HG03045 (cell line): Measurements from ENCODE around the gene ALDOC.

Experiments used
- ATAC-seq: cut with Tn5 transposase; IDR thresholded peaks from one replicate; pipeline ENCODE4 v1.9.1; 2021; ENCODE audit warnings: mild to moderate bottlenecking, moderate library complexity; ENCODE audit not compliant: unreplicated experiment

The ALDOC gene

GRCh38 chr17:28533091-28533807 is 43.4 kb downstream of the ALDOC start:
- no peak for ATAC-seq

- no peak for ATAC-seq
These were observed 44.4 kb downstream of the ALDOC start for GRCh38 chr17:28532050-28532960.

GRCh38 chr17:28530926-28531325 is 45.8 kb downstream of the ALDOC start:
- no peak for ATAC-seq

- ATAC-seq = no peak
These were observed 46.4 kb downstream of the ALDOC start for GRCh38 chr17:28530250-28530649.

GRCh38 chr17:28529013-28529400 is 47.7 kb downstream of the ALDOC start:
- ATAC-seq = no peak

GRCh38 chr17:28528327-28529012 is 48.2 kb downstream of the ALDOC start:
- no peak for ATAC-seq

- ATAC-seq = no peak
These were observed 48.8 kb downstream of the ALDOC start for GRCh38 chr17:28527859-28528258.

GRCh38 chr17:28527181-28527681 is 49.5 kb downstream of the ALDOC start:
- no peak for ATAC-seq

- no peak for ATAC-seq
These were observed 50.3 kb downstream of the ALDOC start for GRCh38 chr17:28526381-28526780.

- ATAC-seq = no peak
These were observed 51.9 kb downstream of the ALDOC start for GRCh38 chr17:28524476-28525424.

- no peak for ATAC-seq
These were observed 52.8 kb downstream of the ALDOC start for GRCh38 chr17:28523876-28524275.

- no peak for ATAC-seq
These were observed 53.5 kb downstream of the ALDOC start for GRCh38 chr17:28523186-28523585.
